B cell (primary cell): ENCODE data around the gene DDX39B.

Experiments
- EZH2 ChIP-seq: IDR thresholded peaks from 2 replicates; pipeline ENCODE4 v1.6.1; 2012; ENCODE audit warnings: borderline replicate concordance, low read depth, mild to moderate bottlenecking, moderate library complexity, low read length; ENCODE audit not compliant: insufficient read depth, poor library complexity, severe bottlenecking
- TF ChIP-seq, protein P1 (sequence below): fragments of 200-600 bp; IDR thresholded peaks from one replicate; pipeline ENCODE4 v1.8.0; 2022; ENCODE audit warnings: antibody characterized with exemption, mild to moderate bottlenecking

DNA sequence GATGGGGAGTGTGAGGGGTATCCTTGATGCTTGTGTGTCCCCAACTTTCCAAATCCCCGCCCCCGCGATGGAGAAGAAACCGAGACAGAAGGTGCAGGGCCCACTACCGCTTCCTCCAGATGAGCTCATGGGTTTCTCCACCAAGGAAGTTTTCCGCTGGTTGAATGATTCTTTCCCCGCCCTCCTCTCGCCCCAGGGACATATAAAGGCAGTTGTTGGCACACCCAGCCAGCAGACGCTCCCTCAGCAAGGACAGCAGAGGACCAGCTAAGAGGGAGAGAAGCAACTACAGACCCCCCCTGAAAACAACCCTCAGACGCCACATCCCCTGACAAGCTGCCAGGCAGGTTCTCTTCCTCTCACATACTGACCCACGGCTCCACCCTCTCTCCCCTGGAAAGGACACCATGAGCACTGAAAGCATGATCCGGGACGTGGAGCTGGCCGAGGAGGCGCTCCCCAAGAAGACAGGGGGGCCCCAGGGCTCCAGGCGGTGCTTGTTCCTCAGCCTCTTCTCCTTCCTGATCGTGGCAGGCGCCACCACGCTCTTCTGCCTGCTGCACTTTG, 33.6 kb upstream of the DDX39B start, which contains the start of gene TNF:
- TF ChIP-seq, protein P1, sequence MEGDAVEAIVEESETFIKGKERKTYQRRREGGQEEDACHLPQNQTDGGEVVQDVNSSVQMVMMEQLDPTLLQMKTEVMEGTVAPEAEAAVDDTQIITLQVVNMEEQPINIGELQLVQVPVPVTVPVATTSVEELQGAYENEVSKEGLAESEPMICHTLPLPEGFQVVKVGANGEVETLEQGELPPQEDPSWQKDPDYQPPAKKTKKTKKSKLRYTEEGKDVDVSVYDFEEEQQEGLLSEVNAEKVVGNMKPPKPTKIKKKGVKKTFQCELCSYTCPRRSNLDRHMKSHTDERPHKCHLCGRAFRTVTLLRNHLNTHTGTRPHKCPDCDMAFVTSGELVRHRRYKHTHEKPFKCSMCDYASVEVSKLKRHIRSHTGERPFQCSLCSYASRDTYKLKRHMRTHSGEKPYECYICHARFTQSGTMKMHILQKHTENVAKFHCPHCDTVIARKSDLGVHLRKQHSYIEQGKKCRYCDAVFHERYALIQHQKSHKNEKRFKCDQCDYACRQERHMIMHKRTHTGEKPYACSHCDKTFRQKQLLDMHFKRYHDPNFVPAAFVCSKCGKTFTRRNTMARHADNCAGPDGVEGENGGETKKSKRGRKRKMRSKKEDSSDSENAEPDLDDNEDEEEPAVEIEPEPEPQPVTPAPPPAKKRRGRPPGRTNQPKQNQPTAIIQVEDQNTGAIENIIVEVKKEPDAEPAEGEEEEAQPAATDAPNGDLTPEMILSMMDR = no peak
- TF ChIP-seq EZH2 = no peak
